ENCODE measurements around the gene TUBB4A.
A peak's percentile ranks its signal among the peaks of the same experiment; 100 is the strongest.

Gene TUBB4A

GRCh38 chr19:6465663-6466062 is 36.4 kb downstream of the TUBB4A start:
- no peak for DNase-seq

- no peak for DNase-seq
Observed at GRCh38 chr19:6465006-6465405, 37.1 kb downstream of the TUBB4A start.

GRCh38 chr19:6464070-6464873 is 37.8 kb downstream of the TUBB4A start, which contains the start of gene CRB3:
TSS of gene CRB3 (plus strand) at chr19:6464271. CDS start at chr19:6464702, 431 bp downstream.
- DNase-seq, result no peak

- DNase-seq, result peak; percentile 97
Observed at GRCh38 chr19:6460099-6460884, 41.8 kb downstream of the TUBB4A start.

- peak; percentile 79 for DNase-seq
Observed at GRCh38 chr19:6459262-6460098, 42.6 kb downstream of the TUBB4A start, which contains the start of gene SLC25A23. TSS of gene SLC25A23 (minus strand) at chr19:6459792. CDS start at chr19:6459628, 164 bp downstream.

- no peak for DNase-seq
Observed at GRCh38 chr19:6458695-6459261, 43.3 kb downstream of the TUBB4A start.

- no peak for DNase-seq
Observed at GRCh38 chr19:6457958-6458694, 44.0 kb downstream of the TUBB4A start.

GRCh38 chr19:6455924-6456323 is 46.2 kb downstream of the TUBB4A start:
- DNase-seq, result no peak

- no peak for DNase-seq
Observed at GRCh38 chr19:6453951-6454565, 48.1 kb downstream of the TUBB4A start.

- DNase-seq, result no peak
Observed at GRCh38 chr19:6452899-6453298, 49.2 kb downstream of the TUBB4A start.

GRCh38 chr19:6452223-6452614 is 49.9 kb downstream of the TUBB4A start:
- no peak for DNase-seq

- no peak for DNase-seq
Observed at GRCh38 chr19:6451583-6452222, 50.4 kb downstream of the TUBB4A start.

- no peak for DNase-seq
Observed at GRCh38 chr19:6450166-6450565, 51.9 kb downstream of the TUBB4A start.

GRCh38 chr19:6448045-6448444 is 54.1 kb downstream of the TUBB4A start:
- DNase-seq, result no peak

GRCh38 chr19:6446452-6446851 is 55.7 kb downstream of the TUBB4A start:
- no peak for DNase-seq
